GM12872 (cell line): ENCODE measurements around the gene ERICH6B.

Source experiments
- TF ChIP-seq, protein P1 (sequence below): IDR thresholded peaks from 3 replicates; pipeline ENCODE4 v1.5.1; 2011; ENCODE audit warnings: low read depth, mild to moderate bottlenecking, low read length, moderate library complexity; ENCODE audit not compliant: insufficient read depth

Gene ERICH6B

DNA sequence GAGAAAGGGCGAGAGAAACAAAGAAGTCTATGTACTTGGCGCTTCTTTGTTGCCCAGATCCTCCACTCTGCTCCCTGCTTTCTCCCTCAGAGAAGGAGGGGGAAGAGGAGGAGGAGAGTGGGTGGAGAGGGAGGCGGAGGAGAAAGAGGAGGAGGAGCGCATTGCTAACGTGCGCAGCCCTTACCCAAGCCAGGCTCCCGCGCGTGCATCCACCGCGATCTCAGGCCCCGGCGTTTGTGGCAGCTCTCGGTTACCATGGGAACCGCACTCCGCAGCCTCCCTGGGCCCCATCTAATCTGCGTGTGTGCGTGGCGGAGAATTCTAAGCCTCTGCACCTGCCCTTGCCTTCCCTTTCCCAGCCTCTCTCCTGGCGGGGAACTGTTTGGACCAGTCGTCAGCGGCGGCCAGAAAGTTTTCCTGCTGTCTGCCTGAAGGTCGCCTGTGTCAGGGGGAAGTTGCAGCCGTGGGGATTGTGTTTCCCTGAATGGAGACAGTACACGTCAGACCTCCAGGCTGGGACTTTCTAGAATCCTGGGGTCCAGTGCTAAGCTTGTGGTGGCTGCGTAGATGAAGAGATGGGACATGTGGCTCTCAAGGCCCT lies at the start of gene ERICH6B:
Gene ERICH6B (minus strand): TSS at position 239 of the 601 bp plus-strand sequence. CDS start 18,734 bp downstream, outside the sequence.
- TF ChIP-seq, protein P1, sequence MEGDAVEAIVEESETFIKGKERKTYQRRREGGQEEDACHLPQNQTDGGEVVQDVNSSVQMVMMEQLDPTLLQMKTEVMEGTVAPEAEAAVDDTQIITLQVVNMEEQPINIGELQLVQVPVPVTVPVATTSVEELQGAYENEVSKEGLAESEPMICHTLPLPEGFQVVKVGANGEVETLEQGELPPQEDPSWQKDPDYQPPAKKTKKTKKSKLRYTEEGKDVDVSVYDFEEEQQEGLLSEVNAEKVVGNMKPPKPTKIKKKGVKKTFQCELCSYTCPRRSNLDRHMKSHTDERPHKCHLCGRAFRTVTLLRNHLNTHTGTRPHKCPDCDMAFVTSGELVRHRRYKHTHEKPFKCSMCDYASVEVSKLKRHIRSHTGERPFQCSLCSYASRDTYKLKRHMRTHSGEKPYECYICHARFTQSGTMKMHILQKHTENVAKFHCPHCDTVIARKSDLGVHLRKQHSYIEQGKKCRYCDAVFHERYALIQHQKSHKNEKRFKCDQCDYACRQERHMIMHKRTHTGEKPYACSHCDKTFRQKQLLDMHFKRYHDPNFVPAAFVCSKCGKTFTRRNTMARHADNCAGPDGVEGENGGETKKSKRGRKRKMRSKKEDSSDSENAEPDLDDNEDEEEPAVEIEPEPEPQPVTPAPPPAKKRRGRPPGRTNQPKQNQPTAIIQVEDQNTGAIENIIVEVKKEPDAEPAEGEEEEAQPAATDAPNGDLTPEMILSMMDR, result no peak

DNA sequence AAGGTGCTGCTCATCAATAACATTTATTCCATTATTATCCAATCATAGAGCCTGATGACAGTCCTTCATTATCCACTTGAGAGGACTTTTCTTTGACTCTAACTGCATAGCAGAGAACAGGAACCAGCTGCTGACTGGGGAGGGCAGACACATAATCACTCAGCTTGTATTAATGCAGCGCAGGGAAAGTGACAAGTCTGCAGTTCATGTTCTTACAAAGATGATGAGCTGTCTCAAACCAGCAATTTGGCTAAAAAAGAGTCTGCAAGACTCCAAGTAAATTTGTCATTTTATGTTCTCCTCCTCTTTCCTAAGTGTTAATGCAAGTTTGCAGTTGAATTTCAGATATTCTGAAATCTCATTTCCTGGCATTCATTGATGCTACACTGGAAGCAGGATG lies 46.6 kb upstream of the ERICH6B start:
- TF ChIP-seq, protein P1, result no peak

DNA sequence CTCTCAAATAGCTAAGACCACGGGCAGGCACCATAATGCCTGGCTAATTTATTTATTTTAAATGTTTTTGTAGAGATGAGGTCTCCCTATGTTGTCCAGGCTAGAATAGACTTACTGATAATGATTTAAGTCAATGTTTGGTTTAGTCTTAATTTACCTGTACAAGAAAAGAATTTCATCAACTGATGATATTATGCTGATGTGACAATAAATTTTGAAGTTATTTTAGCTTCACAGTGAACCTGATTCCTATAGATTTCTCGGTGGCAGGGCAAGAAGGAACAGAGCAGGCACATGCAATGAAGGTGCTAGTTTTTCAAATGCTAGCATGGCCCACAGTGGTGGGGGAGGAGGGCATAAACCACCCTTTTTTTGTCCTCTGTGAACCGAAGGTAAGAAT lies 44.0 kb upstream of the ERICH6B start:
- TF ChIP-seq, protein P1, result no peak

DNA sequence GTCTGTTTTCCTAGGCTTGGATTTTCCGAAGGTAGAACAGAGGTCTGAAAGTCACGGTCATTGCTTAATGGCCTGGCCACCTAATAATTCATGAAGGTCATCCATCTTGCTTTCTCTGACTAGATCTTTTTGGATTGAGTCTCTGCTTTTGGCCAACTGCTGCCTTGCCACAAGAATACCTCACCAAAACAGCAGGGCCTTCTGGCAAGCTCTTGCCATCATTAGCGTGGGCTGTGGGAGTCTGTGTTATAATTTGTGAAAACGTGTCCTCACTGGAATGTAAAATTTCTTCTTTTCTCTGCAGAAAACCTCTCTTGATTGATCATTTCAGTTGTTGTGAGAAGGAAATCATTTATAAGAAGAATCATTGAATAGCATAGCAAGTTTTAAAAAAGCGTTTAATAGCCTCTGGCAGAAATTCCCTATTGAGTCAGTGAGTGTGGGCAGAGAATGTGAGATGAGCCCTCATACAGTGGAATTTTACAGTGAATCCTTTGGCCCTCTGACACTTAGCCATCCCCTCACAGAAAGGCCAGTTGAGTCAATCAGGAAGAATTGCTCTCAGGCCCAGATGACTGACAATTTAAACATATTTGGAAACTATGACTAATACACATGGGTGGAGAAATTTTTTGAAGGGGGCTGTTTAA lies 43.2 kb upstream of the ERICH6B start:
- TF ChIP-seq, protein P1, result no peak

DNA sequence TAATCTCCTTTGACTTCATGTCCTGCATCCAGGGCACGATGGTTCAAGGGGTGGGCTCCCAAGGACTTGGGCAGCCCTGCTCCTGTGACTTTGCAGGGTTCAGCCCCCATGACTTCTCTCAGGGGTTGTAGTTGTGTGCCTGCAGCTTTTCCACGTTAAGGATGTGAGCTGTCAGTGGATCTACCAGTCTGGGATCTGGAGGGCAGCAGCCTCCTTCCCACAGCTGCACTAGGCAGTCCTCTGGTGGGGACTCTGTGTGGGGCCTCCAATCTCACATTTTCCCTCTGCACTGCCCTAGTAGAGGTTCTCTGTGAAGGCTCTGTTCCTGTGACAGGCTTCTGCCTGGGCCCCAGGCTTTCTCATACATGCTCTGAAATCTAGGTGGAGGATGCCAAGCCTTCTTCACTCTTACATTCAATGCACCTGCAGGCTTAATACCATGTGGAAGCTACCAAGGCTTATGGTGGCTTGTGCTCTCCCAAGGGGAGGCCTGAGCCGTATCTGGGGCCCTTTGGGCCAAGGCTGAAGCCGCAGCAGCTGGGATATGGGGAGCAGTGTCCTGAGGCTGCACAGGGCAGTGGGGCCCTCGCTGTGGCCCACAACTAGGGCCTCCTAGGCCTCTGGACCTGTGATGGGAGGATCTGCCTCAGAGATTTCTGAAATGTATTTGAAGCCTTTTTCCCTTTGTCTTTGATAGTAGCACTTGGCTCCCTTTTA lies 39.3 kb upstream of the ERICH6B start:
- TF ChIP-seq, protein P1, result no peak

DNA sequence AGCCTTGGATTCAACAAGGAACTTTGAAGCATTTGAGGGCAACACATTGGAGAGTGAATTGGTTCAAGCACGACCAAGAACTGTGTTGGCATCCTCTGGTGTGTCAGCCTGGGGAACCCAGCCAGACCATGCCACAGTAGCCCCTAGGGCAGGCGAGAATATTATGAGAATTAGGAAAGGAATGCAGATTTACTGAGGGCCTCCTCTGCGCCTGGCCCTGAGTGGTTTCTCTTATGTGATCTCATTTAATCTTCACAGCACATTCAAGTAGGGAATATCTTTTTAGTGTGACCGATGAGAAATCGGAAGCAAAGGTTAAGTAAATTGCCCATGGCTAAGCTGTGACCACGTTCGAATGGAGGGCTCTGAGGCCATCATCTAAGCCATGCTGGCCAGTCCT lies 15.3 kb upstream of the ERICH6B start:
- TF ChIP-seq, protein P1, result no peak

DNA sequence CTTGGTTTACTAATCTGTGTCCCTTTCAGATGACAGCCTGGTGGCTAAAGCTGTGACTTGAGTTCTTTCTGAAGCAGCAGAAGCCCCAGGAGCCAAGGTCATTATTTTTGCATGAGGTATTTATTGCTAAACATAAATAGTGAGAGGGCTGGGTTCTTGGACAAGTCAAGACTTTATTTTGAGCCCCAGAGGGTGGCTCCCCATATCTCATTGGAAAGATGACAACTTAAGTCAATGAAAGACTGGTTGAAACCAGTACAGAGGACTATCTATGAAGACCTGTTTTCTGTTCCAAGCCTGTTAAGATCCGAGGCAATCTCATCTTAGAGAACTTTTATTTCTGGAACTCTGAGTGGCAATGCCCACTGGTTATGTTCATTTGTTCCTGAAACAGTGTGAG lies 14.4 kb upstream of the ERICH6B start:
- TF ChIP-seq, protein P1, result no peak
